CD14-positive monocyte (primary cell): ENCODE results near the gene PTGR3. TPM values are rescaled to one million over a fixed set of nuclear protein-coding genes. Genes with fewer than 3 reads are reported as not detected.

ENCODE experiments used
- DNase-seq, 3 donors: peaks; one replicate each; pipeline ENCODE4 v3.0.0-alpha.2; 2011 to 2022
- H2AFZ ChIP-seq: 2 replicates; pipeline ENCODE4 v1.6.0; 2012; ENCODE audit warnings: mild to moderate bottlenecking, low read depth, low read length, inconsistent platforms; ENCODE audit not compliant: insufficient read depth, poor library complexity, severe bottlenecking
- H3K27ac ChIP-seq, 2 donors: 1 replicate in 1 of 2; 2 replicates in 1 of 2; pipeline ENCODE4 v1.5.1; 2012 to 2013; ENCODE audit warnings: low read length in 2 of 2, control low read depth in 1 of 2, inconsistent platforms in 1 of 2, low read depth in 1 of 2, mild to moderate bottlenecking in 1 of 2
- H3K27me3 ChIP-seq, 2 donors: one replicate each; pipeline versions ENCODE4 v1.6.0 to v1.6.1; 2011 to 2013; ENCODE audit warnings: low read length in 2 of 2; ENCODE audit not compliant: control insufficient read depth in 2 of 2, insufficient read depth in 2 of 2
- H3K36me3 ChIP-seq, 2 donors: replicated peaks in 1 of 2; 1 replicate in 1 of 2; 2 replicates in 1 of 2; pipeline versions ENCODE4 v1.5.1 to v1.6.1; 2012 to 2013; ENCODE audit warnings: low read length in 2 of 2, control low read depth in 1 of 2, inconsistent platforms in 1 of 2, mild to moderate bottlenecking in 1 of 2; ENCODE audit not compliant: insufficient read depth in 2 of 2, control insufficient read depth in 1 of 2
- H3K4me1 ChIP-seq, 2 donors: 1 replicate in 1 of 2; 2 replicates in 1 of 2; pipeline versions ENCODE4 v1.5.1 to v1.6.1; 2012 to 2013; ENCODE audit warnings: low read length in 2 of 2, control low read depth in 1 of 2, inconsistent platforms in 1 of 2, mild to moderate bottlenecking in 1 of 2, moderate library complexity in 1 of 2; ENCODE audit not compliant: insufficient read depth in 2 of 2, control insufficient read depth in 1 of 2
- H3K4me2 ChIP-seq: replicated peaks from 2 replicates; pipeline ENCODE3; 2012; ENCODE audit warnings: low read length, moderate library complexity, mild to moderate bottlenecking; ENCODE audit not compliant: poor library complexity, severe bottlenecking; ENCODE audit errors: extremely low read depth
- H3K4me3 ChIP-seq, 3 experiments: fragments of 200-600 bp in 1 of 3; sonication (generic) in 1 of 3; replicated peaks in 1 of 3; 1 replicate in 2 of 3; 2 replicates in 1 of 3; pipeline ENCODE4 v1.5.1; 2011 to 2013; ENCODE audit warnings: low read length in 3 of 3, mild to moderate bottlenecking in 3 of 3, control low read depth in 2 of 3, low read depth in 2 of 3, inconsistent platforms in 1 of 3, moderate library complexity in 1 of 3
- H3K79me2 ChIP-seq: 2 replicates; pipeline ENCODE4 v1.6.0; 2012; ENCODE audit warnings: mild to moderate bottlenecking, control low read depth, inconsistent platforms, low read length, moderate library complexity; ENCODE audit not compliant: insufficient read depth
- H3K9ac ChIP-seq: 2 replicates; pipeline ENCODE4 v1.6.0; 2017; ENCODE audit warnings: low read length, mild to moderate bottlenecking; ENCODE audit not compliant: insufficient read depth, poor library complexity, severe bottlenecking
- H3K9me3 ChIP-seq, 2 donors: replicated peaks in 1 of 2; 1 replicate in 1 of 2; 2 replicates in 1 of 2; pipeline versions ENCODE4 v1.5.1 to v1.6.1; 2012 to 2013; ENCODE audit warnings: low read length in 2 of 2, control low read depth in 1 of 2; ENCODE audit not compliant: control insufficient read depth in 1 of 2, insufficient read depth in 1 of 2
- H4K20me1 ChIP-seq: 2 replicates; pipeline ENCODE4 v1.6.0; 2012; ENCODE audit warnings: mild to moderate bottlenecking, low read length, control low read depth, moderate library complexity; ENCODE audit not compliant: insufficient read depth
- H3K27ac Mint-ChIP-seq, 7 donors: one replicate each; pipeline ENCODE4 v1.8.0; 2020; ENCODE audit warnings: mild to moderate bottlenecking in 7 of 7, mixed read lengths in 7 of 7, moderate library complexity in 6 of 7, inconsistent platforms in 2 of 7
- H3K27me3 Mint-ChIP-seq, 3 donors: one replicate each; pipeline ENCODE4 v1.8.0; 2021 to 2022; ENCODE audit warnings: low read depth in 3 of 3, mild to moderate bottlenecking in 3 of 3, mixed read lengths in 3 of 3, moderate library complexity in 3 of 3, inconsistent platforms in 1 of 3
- H3K36me3 Mint-ChIP-seq, 2 donors: one replicate each; pipeline ENCODE4 v1.8.0; 2020; ENCODE audit warnings: mixed read lengths in 2 of 2, inconsistent platforms in 1 of 2, mild to moderate bottlenecking in 1 of 2
- H3K4me1 Mint-ChIP-seq: one replicate; pipeline ENCODE4 v1.8.0; 2020; ENCODE audit warnings: mild to moderate bottlenecking, mixed read lengths
- H3K4me3 Mint-ChIP-seq, 2 donors: one replicate each; pipeline ENCODE4 v1.8.0; 2020; ENCODE audit warnings: mild to moderate bottlenecking in 2 of 2, mixed read lengths in 2 of 2, moderate library complexity in 1 of 2
- H3K9me3 Mint-ChIP-seq, 7 donors: one replicate each; pipeline ENCODE4 v1.8.0; 2020 to 2022; ENCODE audit warnings: mixed read lengths in 7 of 7, mild to moderate bottlenecking in 6 of 7, moderate library complexity in 6 of 7, inconsistent platforms in 2 of 7
- CTCF ChIP-seq: fragments of 200-600 bp; IDR thresholded peaks from one replicate; pipeline ENCODE4 v1.8.0; 2022; ENCODE audit warnings: antibody characterized with exemption, mild to moderate bottlenecking
- WGBS: methylation state at CpG from one replicate; pipeline ENCODE4 v1.1.5; 2013; ENCODE audit warnings: missing lambda C conversion rate; ENCODE audit not compliant: insufficient coverage; 5-methylcytosine and 5-hydroxymethylcytosine counted together
- intact Hi-C, 2 donors: fragments of 100-400 bp; cut with micrococcal nuclease; formaldehyde crosslinking; loops; one replicate each; pipeline versions ENCODE4 v1.15.0 to v1.15.1; 2023
- polyA plus RNA-seq, 3 donors: library from polyadenylated mRNA; depleted of rRNA in 1 of 3; unstranded in 2 of 3; stranded (reverse) in 1 of 3; fragments of 300-500 nt in 2 of 3; fragments of >200 nt in 1 of 3; fragmentation: Illumina TruSeq in 2 of 3; gene quantifications; 1 replicate in 2 of 3; 2 replicates in 1 of 3; pipeline ENCODE4 v1.2.3, GENCODE V29; 2012 to 2021

The PTGR3 gene
- polyA plus RNA-seq, 3 donors, result 15.5 to 27.5 (median 23.6) TPM

GRCh38 chr18:75252136-75252535 is 43.2 kb upstream of the PTGR3 start:
- Histone ChIP-seq H3K79me2 (peaks cover 44% of the 10 kb centered on the region), H3K27me3 (no peaks in the 10 kb centered on the region), H2AFZ (no peak overlapping the region), H4K20me1 (peaks cover 28% of the 10 kb centered on the region), H3K4me3 (no peak overlapping the region), H3K4me2 (no peak overlapping the region), H3K36me3 (no peaks in the 10 kb centered on the region), H3K9ac (no peak overlapping the region), H3K9me3 (peaks cover 0 to 4% of the 10 kb centered on the region in 2 donors), H3K4me1 (peaks cover 14 to 31% of the 10 kb centered on the region in 2 donors), H3K27ac (no peak overlapping the region)
- DNase-seq, result no peak
- Mint-ChIP-seq H3K9me3 (peaks cover 0 to 3% (median 0%) of the 10 kb centered on the region in 7 donors), H3K27ac (peak overlapping the region in 1 of 7 donors; percentile 3), H3K27me3 (no peaks in the 10 kb centered on the region), H3K36me3 (no peaks in the 10 kb centered on the region), H3K4me1 (peaks cover 31% of the 10 kb centered on the region), H3K4me3 (no peak overlapping the region)
- WGBS, result 94% methylated on average over 2 of the region's 2 CpGs
- intact Hi-C loops, result no loop called here
- TF ChIP-seq CTCF, result no peak

DNA sequence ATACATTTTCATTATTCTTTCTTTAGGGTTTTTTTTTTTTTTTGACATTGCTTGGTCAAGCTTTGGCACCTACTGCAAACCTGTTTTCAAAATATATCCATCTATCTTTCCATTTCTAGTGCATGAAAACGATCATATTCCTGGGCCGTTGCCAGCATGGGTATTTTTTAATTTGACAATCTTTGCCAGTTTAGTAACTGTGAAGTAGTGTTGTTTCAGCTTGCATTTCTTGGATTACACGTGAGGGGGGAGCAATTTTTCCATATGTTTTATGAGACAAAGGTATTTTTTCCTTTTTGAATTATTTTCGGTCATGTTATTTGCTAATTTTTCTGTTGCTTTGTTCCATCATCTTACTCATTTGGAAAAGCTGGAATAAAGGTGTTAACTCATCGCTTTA is 42.5 kb upstream of the PTGR3 start:
- WGBS, result no CpG with 5 or more reads among the region's 5 CpGs
- no peak overlapping the region for H3K9ac ChIP-seq
- Mint-ChIP-seq H3K36me3 (no peaks in the 10 kb centered on the region), H3K4me1 (peaks cover 37% of the 10 kb centered on the region), H3K27ac (no peak overlapping the region), H3K9me3 (peaks cover 0 to 3% (median 0%) of the 10 kb centered on the region in 7 donors), H3K27me3 (no peaks in the 10 kb centered on the region), H3K4me3 (no peak overlapping the region)
- no peak overlapping the region for H3K4me3 ChIP-seq
- peaks cover 21 to 34% of the 10 kb centered on the region in 2 donors for H3K4me1 ChIP-seq
- intact Hi-C loops, result no loop called here
- H3K9me3 ChIP-seq, result peaks cover 0 to 4% of the 10 kb centered on the region in 2 donors
- TF ChIP-seq CTCF, result no peak
- no peaks in the 10 kb centered on the region for H3K36me3 ChIP-seq
- DNase-seq, result no peak
- H3K4me2 ChIP-seq, result no peak overlapping the region
- H2AFZ ChIP-seq, result no peak overlapping the region
- H3K27ac ChIP-seq, result no peak overlapping the region
- H3K27me3 ChIP-seq, result no peaks in the 10 kb centered on the region
- H3K79me2 ChIP-seq, result peaks cover 49% of the 10 kb centered on the region
- H4K20me1 ChIP-seq, result peaks cover 28% of the 10 kb centered on the region
